H1 (cell line): Measurements from ENCODE around the gene NRXN2.

Experiments
- ATF3 ChIP-seq: IDR thresholded peaks from 2 replicates; pipeline ENCODE4 v1.6.1; 2011; ENCODE audit warnings: low read depth, mild to moderate bottlenecking, low read length; ENCODE audit not compliant: insufficient read depth
- CTCF ChIP-seq, 3 experiments: IDR thresholded peaks; 1 replicate in 2 of 3; 2 replicates in 1 of 3; pipeline versions ENCODE4 v1.5.1 to v1.6.1; 2011; ENCODE audit warnings: low read length in 3 of 3, mild to moderate bottlenecking in 3 of 3, inconsistent platforms in 2 of 3, low read depth in 1 of 3, moderate library complexity in 1 of 3; ENCODE audit not compliant: insufficient read depth in 1 of 3; ENCODE audit errors: control extremely low read depth in 1 of 3
- EZH2 ChIP-seq: fragments of 200-600 bp; sonication (generic); IDR thresholded peaks from 2 replicates; pipeline ENCODE4 v1.7.1; 2012; ENCODE audit warnings: low read depth, mild to moderate bottlenecking, moderate library complexity, low read length, inconsistent platforms; ENCODE audit not compliant: severe bottlenecking
- JUN ChIP-seq: IDR thresholded peaks from 2 replicates; pipeline ENCODE4 v1.6.1; 2011; ENCODE audit warnings: low read depth, mild to moderate bottlenecking, improper control_type of control experiment, low read length
- POLR2A ChIP-seq, 2 experiments: IDR thresholded peaks; 1 replicate in 1 of 2; 2 replicates in 1 of 2; pipeline ENCODE4 v1.6.1; 2011; ENCODE audit warnings: low read depth in 2 of 2, low read length in 2 of 2, mild to moderate bottlenecking in 2 of 2; ENCODE audit errors: control extremely low read depth in 1 of 2
- RAD21 ChIP-seq, 2 experiments: IDR thresholded peaks in 1 of 2; conservative IDR thresholded peaks in 1 of 2; 2 replicates each; pipeline ENCODE4 v1.6.1; 2011; ENCODE audit warnings: low read depth in 2 of 2, low read length in 2 of 2, improper control_type of control experiment in 1 of 2, inconsistent platforms in 1 of 2, mild to moderate bottlenecking in 1 of 2, moderate library complexity in 1 of 2
- RXRA ChIP-seq: IDR thresholded peaks from 2 replicates; pipeline ENCODE4 v1.6.1; 2011; ENCODE audit warnings: low read depth, mild to moderate bottlenecking, low read length, moderate library complexity; ENCODE audit not compliant: insufficient read depth
- SP2 ChIP-seq: IDR thresholded peaks from 2 replicates; pipeline ENCODE4 v1.6.1; 2012; ENCODE audit warnings: mild to moderate bottlenecking, low read length, inconsistent platforms
- TCF12 ChIP-seq: IDR thresholded peaks from 2 replicates; pipeline ENCODE4 v1.6.1; 2011; ENCODE audit warnings: low read depth, mild to moderate bottlenecking, low read length
- USF2 ChIP-seq: IDR thresholded peaks from 2 replicates; pipeline ENCODE4 v1.6.1; 2011; ENCODE audit warnings: low read length, improper control_type of control experiment
- ZNF274 ChIP-seq: IDR thresholded peaks from 2 replicates; pipeline ENCODE4 v1.7.0; 2012; ENCODE audit warnings: low read length, borderline replicate concordance; ENCODE audit errors: extremely low read depth

- TF ChIP-seq ZNF274 (no peak), CTCF (IDR thresholded peaks at IDR 0.05; ENCODE audit: control extremely low read depth in 1 of 3, insufficient read depth in 1 of 3, low read depth in 1 of 3, low read length in 3 of 3) (no peak), RXRA (no peak), ATF3 (no peak), TCF12 (no peak), POLR2A (IDR thresholded peaks at IDR 0.05; ENCODE audit: control extremely low read depth in 1 of 2, low read depth in 2 of 2, low read length in 2 of 2) (no peak), RAD21 (IDR thresholded peaks at IDR 0.05 in 1 of 2, conservative IDR thresholded peaks at IDR 0.05 in 1 of 2; ENCODE audit: low read depth in 2 of 2, low read length in 2 of 2) (no peak), SP2 (no peak), JUN (no peak), EZH2 (no peak), USF2 (no peak)
These were observed 10.5 kb downstream of the NRXN2 start for GRCh38 chr11:64712430-64713015.
